NCI-H187 (cell line): Measurements from ENCODE around the gene ZNF74.

Experiments used
- DNase-seq, 2 experiments: peaks; one replicate each; lab custom pipeline; 2025; lab: John Stamatoyannopoulos, UW

The ZNF74 gene

DNA sequence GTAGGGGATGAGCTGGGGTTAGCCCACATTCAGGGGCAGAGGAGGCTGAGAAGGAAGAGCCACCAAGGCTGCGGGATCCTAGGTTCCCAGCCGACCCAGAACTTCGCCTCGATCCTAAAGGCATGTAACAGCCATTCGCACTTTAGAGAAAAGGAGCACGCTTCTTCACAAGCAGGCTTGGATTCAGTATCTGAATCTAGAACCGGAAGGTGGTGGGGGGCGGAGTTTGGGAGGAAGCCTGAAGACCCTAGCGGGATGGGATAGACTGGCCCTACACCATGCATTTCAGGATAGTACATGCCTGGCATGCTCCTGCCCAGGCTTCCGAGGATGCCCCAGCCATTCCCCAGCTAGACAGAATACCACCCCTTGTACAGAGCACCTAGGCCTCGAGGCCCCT lies 39.2 kb downstream of the ZNF74 start:
- DNase-seq: no peak

DNA sequence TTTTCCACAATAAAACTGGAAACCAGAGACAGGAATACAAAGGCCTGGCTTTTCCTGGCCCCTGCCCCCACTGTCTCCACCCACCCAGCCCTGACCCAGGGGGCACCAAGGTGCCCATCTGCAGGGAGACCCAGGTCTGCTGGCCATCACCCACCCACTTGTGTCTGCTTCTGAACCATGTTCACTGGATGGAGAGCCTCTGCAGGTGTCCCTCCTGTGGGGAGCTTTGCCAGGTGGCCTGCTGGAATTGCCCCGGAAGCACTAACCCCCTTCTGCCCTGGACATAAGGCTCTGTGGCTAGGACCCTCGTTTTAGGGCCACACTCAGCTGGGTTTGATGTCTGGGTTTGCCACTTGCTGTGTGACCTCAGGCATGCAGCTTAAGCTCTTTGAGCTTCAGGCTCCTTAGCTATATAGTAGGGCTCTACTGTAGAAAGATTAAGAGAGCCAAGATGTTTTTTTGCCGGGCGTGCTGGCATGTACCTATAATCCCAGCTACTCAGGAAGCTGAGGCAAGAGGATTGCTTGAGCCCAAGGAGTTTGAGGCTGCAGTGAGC lies 39.8 kb downstream of the ZNF74 start:
- no peak for DNase-seq

DNA sequence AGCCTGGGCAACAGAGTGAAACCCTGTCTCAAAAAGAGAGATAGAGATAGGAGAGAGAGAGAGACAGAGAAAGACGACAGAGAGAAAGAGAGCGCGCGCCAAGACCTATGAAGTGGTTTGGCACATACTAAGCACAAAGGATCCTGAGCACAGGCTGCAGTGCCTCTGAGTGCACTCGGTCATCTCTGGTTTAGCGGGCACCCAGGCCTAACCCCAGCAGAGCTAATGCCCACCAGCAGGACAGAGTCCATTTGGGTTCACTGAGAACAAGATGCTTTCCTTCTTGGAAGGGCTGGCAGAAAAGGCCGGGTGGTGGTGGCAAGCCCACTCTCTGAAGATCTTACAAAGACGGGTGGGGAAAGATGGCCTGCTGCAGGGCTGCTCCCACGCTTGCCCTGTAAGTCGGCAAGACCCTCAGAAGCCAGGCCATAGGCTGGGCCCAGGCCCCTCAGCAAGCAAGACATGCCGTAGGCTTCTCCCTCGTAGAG lies 40.4 kb downstream of the ZNF74 start:
- no peak for DNase-seq

DNA sequence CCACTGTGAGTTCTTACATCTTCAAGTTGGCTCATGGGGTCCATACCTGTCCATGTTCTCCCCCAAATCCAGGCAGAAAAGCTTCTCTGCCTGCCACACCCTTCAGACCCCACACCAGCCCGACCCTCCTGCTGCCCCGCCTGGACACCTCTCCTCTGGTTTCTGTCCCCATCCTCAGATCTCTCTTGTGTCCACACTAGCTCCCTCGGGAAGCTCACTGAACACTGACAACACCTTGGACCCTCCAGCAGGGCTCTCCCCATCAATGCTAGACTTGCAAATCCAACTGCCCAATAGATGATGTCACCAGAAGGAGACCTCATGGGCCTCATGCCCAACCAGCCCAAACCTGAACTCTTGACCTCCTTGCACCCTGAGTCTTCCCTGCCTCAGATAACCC lies 40.8 kb downstream of the ZNF74 start:
- no peak for DNase-seq

DNA sequence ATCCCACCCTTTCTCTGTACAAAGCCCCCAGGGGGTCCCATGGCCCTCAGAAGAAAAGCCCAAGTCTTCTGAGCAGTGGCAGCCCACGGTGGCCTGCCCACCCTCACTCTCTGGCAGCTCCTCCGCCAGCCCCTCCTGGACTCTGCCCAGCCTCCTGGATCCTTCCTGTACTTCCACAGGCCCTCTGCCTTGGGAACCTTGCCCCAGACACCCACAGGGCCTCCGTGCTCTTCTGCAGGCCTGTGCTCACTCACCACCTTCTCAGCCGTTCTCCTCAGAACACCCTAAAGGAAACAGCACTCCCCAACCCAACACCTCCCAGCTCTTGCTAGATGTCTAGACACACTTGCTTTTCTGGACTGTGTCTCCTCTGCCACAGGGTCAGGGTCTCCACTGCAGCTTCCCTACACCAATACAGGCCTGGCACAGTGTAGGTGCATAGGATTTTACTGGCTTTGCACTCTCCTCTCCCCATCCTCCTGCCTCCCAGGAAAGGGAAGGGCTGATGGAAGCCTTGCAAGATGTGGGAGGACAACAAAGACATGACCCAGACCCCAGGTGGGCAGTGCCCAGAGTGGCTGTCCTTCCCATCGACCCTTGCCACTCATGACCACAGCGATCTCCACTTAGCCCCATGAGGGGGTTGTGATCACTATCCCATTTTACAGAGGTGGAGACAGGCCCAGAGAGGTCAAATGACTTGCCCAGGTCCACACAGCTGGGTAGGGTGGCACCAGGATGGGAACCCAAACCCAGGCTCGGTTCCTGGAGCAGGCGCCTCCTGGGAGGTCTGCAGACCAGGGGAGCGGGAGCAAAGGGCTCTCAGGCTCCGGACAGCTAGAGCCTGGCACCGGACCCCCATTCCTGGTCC lies 41.7 kb downstream of the ZNF74 start:
- no peak for DNase-seq

DNA sequence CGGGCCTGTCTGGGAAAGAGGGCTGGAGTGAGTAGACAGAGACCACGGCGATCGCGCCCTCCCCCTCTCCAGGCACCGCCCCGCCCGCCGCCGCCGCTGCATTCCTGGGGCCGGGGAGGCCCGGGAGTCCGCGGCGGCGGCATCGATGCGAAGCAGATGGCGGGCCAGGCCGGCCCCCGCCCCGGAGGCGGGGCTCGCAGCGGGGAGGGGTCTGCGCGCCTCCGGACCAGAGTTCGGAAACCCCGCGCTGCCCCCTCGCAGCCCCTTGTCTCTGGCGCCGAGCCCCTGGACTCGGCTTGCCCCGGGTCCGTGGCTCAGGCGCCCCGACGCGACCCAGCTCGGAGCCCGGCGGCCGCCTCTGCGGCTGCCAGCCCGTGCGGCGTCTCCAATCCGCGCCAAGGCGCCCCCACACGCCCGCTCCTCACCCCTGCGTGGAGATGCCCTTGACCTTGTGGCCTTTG lies 42.4 kb downstream of the ZNF74 start:
- DNase-seq: no peak

DNA sequence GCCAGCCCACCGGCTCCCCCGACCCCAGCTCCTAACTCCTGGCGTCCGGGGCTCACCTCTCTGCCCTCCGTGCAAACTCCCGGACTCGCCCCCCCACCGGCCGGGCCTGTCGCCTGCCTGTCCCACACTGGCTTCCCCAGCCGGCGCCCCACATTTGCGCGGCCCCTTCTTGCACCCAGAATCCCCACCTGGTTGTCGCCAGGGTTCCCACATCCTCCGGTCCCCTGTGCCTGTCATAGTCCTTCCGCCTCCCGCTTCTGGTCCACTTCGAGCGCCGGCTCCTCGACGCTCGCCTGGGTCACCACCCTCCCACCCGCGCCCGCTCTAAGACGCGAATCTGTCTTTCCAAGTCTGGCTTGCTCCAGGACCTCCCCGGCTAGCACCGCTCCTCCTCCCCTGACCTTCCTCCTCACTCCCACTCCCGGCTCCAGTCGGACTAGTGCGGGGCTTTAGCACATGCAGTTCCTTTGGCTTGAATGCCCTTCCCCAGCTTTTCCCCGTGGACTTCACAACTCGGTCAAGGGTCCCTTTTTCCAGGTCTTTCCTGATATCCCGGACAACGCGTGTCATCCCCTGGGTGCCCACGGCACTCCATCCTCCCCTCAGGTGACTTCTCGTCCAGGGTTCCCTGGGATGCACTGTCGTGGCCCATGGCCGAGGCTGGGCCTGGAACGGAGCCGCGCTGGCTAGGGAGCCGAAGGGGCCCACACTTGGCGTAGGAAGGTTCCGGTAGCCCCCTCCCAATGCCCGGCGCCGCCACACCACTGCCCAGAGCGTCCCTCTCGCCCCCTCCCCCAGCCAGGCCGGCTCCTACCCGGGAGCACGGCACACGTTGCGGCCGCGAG lies 43.0 kb downstream of the ZNF74 start:
- DNase-seq: no peak

DNA sequence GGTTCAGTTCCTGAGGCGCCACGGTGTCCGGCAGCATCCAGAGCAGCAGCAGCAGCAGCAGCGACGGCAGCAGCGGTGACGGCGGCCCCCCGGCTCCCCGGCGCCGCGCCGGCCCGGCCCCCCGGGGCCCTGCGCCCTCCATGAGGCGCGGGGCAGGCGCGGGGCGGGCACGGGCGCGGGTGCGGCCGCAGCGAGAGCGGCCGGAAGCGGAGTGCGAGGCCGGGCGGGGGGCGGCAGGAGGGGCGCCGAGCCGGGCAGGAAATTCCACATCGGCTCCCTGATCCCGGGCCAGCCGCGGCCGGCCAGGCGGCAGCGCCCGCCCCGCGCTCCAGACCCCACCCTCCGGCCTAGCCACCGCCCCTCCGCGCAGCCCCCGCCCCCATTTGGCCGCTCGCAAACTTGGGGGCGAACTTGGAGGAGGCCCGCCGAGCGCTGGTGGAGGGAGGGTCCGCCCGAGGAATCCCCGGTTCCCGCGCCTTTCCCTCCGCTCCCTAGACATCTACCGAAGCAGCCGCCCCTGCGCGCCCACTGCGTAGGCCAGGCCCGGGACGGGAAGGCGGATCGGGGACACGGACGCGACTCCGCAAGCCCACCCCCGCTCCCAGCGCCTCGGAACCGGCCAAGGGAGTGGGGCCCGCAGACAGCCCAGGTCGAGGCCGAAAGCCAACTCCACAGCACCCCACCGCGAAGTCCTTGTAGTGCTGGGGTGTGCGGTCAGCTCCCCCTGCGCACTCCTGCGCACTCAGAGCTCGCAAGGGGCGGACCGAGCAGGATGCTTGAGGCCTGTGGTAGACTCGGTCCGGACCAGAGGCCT lies 43.9 kb downstream of the ZNF74 start, which contains the start of gene SCARF2:
Gene SCARF2, minus strand, starts transcription at position 213 of the 814 bp plus-strand sequence. Its CDS starts 71 bp downstream, at position 142.
- DNase-seq: no peak

DNA sequence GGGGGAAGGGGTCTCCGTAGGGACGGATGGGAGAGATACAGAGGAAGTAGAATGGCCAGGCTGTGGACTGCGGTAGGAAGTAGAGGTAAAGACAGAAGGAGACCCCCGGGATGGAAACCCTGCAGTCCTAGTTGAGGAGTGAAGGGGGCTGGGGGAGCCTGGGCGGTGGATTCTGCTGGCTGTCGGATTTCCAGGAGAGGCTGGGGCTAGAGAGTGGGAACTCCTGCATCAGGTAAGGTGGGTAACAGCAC lies 44.4 kb downstream of the ZNF74 start:
- no peak for DNase-seq

DNA sequence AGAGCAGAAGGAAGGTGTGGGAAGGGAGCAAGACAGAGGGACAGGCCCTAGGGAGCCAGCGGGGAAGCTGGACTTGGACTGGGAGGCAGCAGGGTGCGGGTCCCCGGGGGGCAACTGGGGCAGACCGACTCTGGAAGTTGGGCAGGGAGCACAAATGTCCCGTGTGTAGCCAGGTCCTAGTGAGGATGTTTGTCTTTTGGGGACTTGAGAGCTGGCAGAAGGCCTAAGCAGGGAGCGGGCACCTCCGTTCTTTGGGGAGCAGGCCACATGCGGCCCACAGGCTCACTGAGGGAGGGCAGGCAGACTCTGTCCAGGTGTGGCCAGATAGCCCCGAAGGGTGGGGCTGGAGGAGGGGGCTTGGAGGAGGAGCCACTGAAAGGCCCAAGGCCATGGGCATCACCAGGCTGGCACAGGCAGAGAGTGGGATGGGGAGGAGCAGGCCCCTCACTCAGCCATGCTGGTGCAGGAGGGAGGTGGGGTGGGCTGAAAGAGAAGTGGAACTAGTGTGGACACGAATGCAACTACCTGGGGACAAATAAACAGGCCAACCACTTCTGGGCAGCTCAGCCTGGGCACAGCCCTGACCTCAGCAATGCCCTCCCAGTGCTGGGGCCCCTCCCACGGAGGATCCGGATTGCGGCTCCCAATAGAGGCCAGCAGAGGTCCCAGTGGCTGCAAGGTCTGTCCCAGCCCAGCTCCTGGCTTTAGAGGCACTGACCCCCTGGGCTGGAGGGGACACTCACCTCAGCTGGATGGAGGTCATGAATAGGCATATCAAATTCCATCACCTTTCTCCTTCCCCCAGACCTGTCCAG lies 44.9 kb downstream of the ZNF74 start:
- no peak for DNase-seq

DNA sequence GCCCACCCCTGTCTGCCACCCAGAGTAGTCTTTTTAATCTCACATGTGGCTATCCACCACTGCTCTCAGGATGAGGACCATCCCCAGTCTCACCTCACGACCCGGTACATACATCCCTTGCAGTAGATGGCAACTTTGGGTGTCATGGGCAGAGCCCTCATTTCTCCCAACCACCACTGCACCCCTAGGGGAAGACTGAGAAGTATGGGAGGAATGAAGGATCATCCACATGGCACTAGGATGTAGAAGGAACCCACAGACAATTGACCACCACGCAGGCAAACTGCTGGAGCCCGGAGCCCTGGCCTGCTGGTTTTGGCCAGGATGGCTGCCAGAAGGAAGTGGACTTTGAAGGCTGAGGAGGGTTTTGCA lies 45.6 kb downstream of the ZNF74 start:
- DNase-seq: no peak

DNA sequence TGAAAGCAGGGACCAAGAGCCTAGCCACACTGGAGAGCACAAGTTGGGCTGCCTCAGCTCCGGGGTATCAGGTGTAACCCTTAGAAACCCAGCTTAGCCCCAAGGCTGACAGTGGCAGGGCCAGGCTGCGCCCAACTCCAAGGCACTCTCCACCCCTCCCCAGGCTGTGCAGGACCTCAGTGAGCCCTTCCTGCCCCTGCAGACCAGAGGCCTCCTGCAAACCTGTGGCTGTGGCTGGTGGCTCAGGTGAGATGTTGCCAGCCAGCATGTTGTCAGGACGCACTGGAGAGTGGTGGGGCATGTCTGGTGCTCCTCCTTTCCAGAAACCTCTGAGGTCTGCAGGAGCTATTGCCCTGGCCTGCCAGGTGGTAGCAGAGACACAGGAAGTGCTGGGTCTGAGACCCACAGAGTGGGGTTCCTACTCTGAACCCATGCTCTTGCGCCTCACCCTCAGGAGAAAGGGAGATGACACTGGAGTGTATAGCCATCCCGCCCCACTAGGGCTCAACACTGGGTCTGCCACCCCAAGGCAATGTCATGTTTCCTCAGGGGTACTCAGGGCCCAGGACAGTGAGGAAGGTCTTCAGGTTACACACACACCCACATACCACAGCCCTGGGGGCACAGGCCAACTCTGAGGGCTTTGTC lies 46.1 kb downstream of the ZNF74 start:
- no peak for DNase-seq

DNA sequence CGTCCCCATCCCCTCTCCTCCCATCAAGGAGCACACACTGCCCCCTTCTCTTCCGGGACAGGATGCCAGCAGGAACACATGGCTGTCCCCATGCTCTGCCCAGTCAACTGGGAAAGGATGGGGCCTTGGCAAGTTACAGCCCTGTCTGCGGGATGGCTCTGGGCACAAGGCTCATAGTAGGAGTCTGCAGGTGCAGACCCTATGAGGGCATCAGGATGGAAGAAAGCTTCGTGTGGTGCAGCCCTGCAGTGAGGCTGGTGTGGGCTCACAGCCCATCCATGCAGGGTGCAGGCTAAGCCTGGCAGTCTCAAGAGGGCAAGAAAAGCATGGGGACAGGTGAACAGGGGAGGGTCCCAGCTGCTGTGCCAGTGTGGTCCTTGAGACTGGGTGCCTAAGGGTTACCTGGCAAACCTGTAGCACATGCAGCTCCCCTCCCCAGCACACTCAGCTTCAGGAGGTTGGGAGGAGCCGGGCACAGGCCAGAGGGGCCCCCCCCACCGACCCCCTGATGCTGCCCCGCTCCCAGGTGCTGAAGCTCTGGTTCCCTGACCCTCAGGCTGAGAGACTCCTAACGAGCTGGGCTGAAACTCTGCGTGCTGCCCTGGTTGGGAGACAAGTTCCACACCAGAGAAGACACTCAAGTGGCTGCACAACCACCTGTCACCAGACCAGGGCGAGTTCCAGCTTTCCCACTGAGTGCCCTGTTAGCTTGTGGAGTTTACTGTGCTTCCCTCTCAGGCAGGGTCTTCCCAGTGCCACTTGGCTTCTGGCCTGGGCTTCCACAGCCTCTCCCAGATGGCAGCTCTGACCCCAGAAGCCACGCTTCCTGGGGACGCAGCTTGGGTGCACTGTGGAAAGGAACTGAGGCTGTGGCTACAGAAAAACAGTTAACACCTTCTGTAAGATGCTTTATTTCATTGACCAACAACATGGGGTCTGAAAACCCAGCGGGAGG lies 47.0 kb downstream of the ZNF74 start:
- no peak for DNase-seq

DNA sequence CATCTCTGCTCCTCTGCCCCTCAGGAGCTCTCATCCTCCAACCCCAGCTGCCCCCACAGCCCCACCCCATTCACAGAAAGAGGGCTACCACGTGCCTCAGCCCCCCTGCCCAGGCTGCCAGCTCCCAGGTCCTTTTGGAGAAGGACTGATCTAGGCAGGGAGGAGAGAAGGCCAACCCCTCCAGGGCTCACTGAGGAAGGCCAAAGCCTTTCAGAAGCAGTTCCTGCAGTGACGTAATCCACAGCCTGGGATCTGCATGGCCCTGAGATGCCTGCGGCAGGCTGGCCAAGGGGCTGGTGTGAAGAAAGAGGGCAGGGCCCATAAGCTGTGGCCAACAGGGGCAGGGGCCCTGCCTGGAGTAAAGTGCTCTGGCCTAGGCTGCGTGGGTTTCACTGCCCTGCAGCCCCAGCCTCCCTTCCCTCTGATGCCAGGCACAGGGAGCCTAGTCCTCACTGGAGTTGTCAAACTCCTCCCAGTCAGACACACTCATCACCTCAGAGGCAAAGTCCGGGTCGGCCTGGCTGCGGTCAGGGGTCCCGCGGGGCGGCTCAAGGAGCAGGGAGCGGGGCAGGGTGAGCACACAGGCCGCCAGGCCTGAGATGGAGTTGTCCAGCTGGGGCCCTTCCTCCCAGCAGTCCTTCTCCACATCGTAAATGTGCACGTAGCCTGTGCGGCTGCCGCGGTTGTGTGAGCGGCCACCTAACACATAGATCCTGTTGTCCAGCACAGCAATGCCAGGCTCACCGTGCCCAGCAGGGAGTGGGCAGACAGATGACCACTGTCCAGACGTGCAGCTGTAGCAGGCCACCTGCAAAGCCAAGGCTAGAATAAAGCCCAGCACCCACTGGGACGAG lies 47.9 kb downstream of the ZNF74 start:
- no peak for DNase-seq

DNA sequence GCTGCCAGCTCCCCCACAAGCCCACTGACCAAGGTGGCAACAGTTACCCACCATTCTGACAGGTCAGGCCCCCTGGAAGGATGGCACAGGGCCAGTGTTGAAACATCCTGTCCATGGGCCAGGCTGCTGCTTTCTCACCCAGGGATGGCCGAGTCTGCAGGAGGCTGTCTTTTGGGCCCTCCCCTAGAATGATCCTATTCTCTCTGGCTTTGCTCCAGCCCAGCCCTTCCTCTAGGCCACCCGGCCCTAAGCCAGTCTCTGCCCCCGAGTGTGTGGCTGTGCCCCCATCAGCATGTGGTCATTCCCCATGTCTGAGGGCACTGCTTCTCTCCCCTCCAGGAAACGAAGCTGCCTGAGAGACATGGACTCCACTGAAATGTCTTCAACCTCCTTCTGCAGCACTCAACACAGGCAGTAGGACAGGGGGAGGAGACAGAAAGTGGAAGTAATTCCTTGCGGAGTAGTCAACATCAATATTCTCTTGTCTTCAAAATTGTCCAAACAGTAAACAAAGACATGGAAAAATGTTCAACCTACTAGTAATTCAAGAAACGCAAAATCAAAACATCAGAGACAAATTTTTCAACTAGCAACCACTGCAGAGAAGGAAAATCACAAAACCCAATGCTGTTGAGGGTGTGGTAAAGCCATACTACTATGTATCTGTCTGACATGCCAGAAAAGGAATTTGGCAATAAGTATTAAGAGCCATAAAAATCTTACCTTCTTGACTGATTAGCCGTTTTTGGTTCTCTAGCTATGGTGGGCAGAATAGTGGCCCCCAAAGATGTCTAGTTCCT lies 48.7 kb downstream of the ZNF74 start:
- no peak for DNase-seq

DNA sequence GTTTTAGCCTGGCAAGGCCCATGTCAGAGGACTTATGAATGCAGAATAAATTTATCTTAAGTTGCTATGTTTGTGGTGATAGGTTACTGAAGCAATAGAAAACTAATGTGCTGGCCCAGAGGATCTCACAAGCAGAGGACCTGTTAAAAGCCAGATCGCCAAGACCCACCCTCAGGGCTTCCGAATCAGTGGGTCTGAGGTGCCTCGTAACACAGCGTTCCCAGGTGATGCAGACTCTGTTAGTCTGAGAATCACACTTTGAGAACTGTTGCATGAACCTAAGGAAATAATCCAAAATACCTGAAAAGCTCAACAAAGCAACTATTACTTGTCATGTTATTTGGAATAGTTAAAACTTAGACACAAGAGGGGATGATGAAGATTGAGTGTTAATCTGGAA lies 50.4 kb downstream of the ZNF74 start:
- no peak for DNase-seq

DNA sequence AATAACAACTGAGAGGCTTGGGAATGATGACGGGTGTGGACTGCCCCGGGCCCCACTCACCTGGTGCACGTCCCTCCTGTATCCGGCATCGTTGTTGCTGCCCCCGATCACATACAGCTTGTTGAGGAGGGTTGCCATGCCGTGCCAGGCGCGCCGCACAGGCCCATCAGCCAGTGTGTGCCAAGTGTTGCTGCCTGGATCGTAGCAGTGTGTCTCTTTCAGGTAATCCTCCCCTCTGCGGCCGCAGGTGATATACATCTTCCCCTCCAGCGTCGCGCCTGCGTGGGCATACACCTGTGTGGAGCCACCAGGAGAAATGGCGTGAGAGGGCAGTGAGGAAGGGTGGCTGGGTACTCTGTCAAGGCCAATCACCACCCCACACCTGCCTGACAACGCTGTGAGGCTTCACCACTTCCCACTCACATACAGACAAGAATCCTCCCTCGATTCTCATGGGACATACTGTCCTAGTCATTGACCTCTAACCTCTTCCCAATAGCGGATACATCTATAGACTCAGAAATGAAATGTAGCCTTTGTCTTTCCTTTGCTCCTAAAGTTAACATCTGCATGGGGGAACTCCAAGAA lies 52.5 kb downstream of the ZNF74 start:
- no peak for DNase-seq
